ENCODE measurements around the gene GRIK3.

GRIK3 gene

GRCh38 chr1:37010011-37010410 is 24.3 kb downstream of the GRIK3 start:
- DNase-seq, result no peak

- no peak for DNase-seq
Measured at GRCh38 chr1:37009521-37009920, 24.8 kb downstream of the GRIK3 start.

- DNase-seq, result no peak
Measured at GRCh38 chr1:37006132-37006868, 28.0 kb downstream of the GRIK3 start.

- no peak for DNase-seq
Measured at GRCh38 chr1:37002898-37003297, 31.4 kb downstream of the GRIK3 start.

GRCh38 chr1:37001703-37002102 is 32.6 kb downstream of the GRIK3 start:
- DNase-seq, result no peak

- DNase-seq, result no peak
Measured at GRCh38 chr1:36996106-36996505, 38.2 kb downstream of the GRIK3 start.

- no peak for DNase-seq
Measured at GRCh38 chr1:36994868-36995267, 39.4 kb downstream of the GRIK3 start.

- DNase-seq, result no peak
Measured at GRCh38 chr1:36994294-36994693, 40.0 kb downstream of the GRIK3 start.

GRCh38 chr1:36992139-36992943 is 42.0 kb downstream of the GRIK3 start:
- no peak for DNase-seq

- DNase-seq, result no peak
Measured at GRCh38 chr1:36991551-36991950, 42.8 kb downstream of the GRIK3 start.

GRCh38 chr1:36990928-36991327 is 43.4 kb downstream of the GRIK3 start:
- DNase-seq, result no peak

GRCh38 chr1:36989241-36989640 is 45.1 kb downstream of the GRIK3 start:
- no peak for DNase-seq

- no peak for DNase-seq
Measured at GRCh38 chr1:36988741-36989193, 45.5 kb downstream of the GRIK3 start.

GRCh38 chr1:36988321-36988720 is 46.0 kb downstream of the GRIK3 start:
- DNase-seq, result no peak

- no peak for DNase-seq
Measured at GRCh38 chr1:36987276-36987675, 47.0 kb downstream of the GRIK3 start.

GRCh38 chr1:36986241-36986985 is 47.9 kb downstream of the GRIK3 start:
- no peak for DNase-seq

- no peak for DNase-seq
Measured at GRCh38 chr1:36984675-36985074, 49.6 kb downstream of the GRIK3 start.

- no peak for DNase-seq
Measured at GRCh38 chr1:36984026-36984425, 50.3 kb downstream of the GRIK3 start.

- no peak for DNase-seq
Measured at GRCh38 chr1:36982709-36983108, 51.6 kb downstream of the GRIK3 start.

- no peak for DNase-seq
Measured at GRCh38 chr1:36981771-36982622, 52.3 kb downstream of the GRIK3 start.

GRCh38 chr1:36981126-36981525 is 53.2 kb downstream of the GRIK3 start:
- no peak for DNase-seq

- DNase-seq, result no peak
Measured at GRCh38 chr1:36977731-36978406, 56.4 kb downstream of the GRIK3 start.
